NCI-H2227 (cell line): ENCODE results near the gene TULP4.
"Not testable (repeated sequence)": the region's sequence is repeated elsewhere in the genome, so short reads cannot be mapped to it uniquely, and the experiment has no call there.

Experiments used
- DNase-seq: peaks from one replicate; lab custom pipeline; 2025; ENCODE audit not compliant: unreplicated experiment; lab: John Stamatoyannopoulos, UW

Gene TULP4

DNA sequence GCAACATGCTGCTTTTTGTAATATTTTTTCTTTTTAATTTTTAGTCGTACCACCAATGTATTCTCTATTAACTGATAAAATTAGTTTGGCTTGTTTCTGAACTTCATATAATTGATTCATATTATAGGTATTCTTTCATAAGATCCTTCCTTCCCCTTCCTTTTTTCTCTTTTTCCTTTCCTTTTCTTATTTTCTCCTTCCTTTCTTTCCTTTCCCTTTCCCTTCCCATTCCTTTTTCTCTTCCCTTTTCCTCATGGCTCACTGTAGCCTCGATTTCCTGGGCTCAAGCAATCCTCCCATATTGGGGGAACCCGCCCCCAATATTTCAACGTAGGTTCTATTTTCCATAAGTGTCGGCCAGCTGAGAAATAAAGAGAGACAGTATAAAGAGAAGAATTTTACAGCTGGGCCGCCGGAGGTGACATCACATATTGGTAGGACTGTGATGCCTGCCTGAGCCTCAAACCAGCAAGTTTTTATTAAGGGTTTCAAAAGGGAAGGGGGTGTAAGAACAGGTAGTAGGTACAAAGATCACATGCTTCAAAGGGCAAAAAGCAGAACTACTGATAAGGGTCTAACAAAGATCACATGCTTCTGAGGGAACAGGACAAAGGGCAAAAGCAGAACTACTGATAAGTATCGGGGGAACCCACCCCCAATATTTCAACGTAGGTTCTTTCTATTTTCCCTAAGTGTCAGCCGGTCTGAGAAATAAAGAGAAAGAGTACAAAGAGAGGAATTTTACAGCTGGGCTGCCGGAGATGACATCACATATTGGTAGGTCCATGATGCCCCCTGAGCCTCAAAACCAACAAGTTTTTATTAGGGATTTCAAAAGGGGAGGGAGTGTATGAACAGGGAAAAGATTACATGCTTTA, 16.1 kb upstream of the TULP4 start:
- DNase-seq, result not testable (repeated sequence)

DNA sequence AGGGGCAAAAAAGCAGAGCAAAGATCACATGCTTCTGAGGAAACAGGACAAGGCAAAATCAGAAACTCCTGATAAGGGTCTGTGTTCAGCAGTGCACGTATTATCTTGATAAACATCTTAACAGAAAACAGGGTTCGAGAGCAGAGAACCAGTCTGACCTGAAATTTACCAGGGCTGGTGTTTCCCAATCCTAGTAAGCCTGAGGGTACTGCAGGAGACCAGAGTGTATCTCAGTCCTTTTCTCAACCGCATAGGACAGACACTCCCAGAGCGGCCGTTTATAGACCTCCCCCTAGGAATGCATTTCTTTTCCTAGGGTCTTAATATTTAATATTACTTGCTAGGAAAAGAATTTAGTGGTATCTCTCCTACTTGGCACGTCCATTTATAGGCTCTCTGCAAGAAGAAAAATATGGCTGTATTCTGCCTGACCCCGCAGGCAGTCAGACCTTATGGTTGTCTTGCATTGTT, 15.4 kb upstream of the TULP4 start:
- DNase-seq, result not testable (repeated sequence)

DNA sequence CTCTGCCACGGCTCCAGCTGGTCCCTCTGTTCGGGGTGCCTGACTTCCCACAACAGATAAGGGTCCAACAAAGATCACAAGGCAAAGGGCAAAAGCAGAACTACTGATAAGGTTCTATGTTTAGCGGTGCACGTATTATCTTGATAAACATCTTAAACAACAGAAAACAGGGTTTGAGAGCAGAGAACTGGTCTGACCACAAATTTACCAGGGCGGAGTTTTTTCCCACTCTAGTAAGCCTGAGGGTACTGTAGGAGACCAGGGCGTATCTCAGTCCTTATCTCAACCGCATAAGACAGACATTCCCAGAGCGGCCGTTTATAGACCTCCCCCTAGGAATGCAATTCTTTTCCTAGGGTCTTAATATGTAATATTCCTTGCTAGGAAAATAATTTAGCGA, 14.6 kb upstream of the TULP4 start:
- not testable (repeated sequence) for DNase-seq

DNA sequence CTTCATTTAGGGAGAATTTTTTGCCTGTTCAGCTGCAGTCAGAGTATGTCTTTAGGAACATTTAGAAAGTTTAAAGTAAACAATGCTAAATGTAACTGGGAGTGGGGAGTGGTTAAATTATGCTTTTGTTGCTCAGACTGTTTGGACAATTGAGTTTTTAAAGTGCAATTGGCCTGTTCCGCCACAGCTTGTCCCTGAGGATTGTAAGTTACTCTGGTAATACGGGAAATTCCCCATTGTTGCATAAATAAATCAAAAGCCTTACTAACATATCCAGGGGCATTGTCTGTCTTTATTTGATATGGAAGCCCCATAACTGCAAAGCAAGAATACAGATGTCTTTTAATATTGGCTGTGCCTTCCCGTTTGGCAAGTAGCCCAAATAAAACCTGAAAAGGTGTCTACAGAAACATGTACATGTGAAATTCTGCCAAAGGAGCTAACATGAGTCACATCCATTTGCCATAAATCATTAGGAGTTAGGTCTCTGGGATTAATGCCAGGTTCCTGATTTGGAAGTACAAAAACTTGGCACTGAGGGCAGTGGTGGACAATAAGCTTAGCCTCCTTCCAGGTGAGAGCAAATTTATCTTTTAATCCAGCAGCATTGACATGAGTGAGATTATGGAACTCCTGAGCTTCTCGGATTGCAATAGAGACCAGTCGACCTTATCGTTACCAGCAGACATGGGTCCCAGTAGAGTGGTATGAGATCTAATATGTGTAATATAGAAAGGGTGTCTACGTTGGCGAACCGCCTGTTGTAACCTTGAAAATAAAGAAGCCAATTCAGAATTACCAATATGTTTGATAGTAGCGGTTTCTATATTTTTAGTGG, 11.7 kb upstream of the TULP4 start:
- not testable (repeated sequence) for DNase-seq

DNA sequence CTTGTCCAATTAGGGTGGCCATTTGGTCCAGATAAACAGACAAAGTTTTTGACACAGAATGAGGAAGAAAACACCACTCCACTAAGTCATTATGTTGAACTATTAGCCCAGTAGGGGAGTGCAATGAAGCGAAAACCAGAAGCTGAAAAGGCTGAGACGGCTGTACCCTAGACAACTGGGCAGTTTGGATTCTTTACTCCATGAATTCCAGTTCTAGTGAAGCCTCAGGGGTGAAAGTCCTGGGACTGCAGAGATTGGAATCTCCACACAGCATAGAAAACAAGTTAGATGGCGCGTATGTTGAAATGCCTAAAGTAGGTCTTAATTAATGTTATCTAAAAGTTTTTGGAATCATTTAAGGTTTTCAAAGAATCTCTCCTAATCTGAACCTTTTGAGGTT, 10.7 kb upstream of the TULP4 start:
- not testable (repeated sequence) for DNase-seq

DNA sequence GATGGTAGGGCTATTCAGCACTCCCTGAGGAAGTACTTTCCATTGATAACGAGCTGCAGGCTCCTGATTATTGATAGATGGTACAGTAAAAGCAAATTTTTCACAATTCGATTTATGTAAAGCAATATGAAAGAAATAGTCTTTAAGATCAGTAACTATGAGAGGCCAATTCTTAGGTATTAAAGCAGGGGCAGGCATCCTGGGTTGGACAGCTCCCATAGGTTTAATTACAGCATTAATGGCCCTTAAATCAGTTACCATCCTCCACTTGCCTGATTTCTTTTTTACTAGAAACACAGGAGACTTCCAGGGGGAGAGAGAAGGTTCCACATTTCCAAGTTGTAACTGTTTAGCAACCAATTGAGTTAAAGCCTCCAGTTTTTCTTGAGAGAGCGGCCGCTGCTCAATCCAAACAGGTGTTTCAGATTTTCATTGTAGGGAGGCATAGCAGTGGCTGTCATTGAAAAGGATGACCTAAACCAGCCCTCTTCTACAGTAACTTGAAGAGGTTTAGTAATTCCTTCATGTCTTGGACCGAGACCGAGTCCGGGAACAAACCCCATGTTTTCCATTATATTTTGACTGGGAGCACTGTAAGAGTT, 10.0 kb upstream of the TULP4 start:
- not testable (repeated sequence) for DNase-seq

DNA sequence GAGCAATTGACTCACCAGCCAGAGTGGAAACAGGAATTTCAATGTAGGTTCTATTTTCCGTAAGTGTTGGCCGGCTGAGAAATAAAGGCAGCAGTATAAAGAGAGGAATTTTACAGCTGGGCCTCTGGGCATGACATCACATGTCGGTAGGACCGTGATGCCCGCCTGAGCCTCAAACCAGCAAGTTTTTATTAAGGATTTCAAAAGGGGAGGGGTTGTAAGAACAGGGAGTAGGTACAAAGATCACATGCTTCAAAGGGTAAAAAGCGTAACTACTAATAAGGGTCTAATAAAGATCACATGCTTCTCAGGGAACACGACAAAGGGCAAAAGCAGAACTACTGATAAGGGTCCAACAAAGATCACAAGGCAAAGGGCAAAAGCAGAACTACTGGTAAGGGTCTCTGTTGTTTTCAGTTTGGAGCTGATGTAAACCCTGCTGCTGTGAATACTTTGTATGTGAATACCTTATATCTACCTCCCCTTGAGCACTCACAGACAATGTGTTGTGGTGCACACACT, 9.0 kb upstream of the TULP4 start:
- no peak for DNase-seq

DNA sequence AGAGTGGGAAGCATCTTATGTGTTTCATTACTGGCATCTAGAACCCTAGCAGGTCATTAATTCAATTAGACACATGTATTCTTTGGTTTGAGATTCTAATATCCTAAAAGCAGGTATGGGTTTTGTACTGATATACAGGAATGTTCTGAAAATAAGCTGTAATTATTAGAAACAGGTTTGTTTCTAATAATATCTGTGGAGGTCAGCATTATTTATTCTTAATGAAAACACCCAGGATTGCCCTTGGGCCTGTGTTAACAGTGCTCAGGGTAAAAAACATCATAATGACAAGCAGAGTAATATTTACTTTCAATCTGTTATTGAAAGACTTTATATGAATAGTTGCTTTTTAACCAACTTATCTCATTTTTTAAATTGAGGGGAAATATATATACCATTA, 8.0 kb upstream of the TULP4 start:
- DNase-seq, result no peak

DNA sequence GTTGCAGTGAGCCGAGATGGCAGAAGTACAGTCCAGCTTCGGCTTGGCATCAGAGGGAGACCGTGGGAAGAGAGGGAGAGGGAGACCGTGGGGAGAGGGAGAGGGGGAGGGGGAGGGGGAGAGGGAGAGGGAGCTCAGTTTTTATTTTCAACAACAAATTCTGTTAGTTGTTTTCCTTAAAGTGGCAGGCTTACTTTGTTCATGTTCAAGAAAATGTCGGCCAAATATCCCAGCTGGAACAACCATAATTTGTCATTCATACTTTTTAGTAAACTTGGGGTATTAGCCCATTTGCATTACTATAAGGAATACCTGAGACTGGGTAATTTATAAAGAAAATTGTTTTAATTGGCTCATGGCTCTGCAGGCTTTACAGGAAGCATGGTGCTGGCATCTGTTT, 2.5 kb upstream of the TULP4 start:
- no peak for DNase-seq

DNA sequence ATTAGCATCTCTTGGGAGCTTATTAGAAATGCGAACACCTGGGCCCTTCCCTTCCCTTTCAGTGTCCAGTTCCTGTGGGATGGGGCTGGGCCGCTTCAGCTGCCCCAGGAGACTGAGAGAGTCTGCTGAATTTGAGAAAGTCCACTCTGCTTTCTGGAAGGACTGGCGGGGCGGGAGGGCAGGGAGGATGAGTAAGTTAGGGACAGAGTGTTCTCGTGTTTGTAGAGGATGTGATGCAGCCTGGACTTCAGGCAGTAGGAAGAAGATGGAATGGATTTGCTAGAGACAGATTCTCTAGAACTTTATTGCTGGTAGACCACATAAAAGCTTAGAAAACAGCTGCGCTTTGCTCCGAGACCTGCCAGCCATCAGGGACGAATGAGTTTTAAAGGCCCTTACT, 1.1 kb upstream of the TULP4 start:
- no peak for DNase-seq

DNA sequence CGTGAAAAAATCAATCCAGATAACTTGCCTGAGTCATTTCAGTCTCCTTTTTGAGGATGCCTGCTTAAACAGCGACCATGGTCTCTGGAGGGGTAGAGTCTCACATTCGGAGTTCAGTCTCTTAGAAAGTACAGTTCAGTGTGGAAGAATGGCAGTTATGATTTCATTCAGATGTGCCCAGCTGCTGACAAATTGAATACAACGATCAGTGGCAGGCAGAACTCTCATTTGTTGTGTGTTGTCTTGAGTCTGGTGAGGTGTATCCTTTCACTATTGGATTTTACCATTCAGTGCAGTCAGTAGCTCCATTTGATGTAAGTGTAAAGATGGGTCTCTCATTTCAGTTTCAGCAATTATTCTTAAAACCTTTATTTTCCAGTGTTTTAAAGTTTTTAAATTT, 639 bp upstream of the TULP4 start:
- DNase-seq, result no peak

DNA sequence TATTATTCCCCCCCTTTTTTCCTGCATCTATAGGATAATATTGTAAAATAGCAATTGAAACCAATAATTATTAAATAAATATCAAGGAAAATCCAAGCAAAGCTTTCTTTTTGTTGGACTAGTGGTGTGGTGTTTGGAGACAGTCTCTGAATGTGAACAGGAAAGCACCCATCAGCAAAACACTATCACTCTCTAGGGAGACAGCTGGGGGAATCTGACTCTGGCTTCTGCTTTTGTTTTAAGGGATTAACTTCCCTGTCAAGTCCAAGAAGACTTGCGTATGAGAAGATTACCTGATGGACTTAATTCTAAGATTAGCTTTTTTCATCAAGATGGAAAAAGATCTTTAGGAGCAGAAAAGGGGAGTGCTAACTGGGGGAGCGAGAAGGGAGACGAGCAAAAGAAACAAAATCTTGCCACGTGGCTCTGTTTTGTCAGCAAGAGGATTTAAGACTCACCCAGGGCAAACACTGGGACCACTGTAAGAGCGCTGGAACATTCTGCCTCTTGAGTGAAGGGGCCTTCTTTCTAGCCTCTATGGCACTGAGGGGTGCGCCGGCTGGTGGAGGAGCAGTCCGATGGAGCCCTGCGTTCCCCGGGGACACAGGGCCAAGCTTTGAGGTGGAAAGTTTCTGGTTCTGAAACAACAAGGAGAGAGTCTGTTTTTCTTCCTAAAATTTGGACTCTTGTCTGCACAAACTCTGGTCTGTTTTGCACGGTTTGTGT, 570 bp downstream of the TULP4 start:
- DNase-seq, result no peak

DNA sequence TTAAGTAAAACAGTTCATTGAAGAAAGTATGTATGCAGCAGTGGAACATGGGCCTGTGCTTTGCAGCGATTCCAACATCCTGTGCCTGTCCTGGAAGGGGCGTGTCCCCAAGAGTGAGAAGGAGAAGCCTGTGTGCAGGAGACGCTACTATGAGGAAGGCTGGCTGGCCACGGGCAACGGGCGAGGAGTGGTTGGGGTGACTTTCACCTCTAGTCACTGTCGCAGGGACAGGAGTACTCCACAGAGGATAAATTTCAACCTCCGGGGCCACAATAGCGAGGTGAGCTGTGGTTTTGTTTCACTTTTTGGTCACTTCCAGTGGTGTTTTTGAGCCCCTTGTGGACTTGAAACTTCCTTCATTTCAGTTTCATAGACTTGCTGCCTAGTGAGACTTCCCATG, 1.7 kb downstream of the TULP4 start:
- DNase-seq, result no peak

DNA sequence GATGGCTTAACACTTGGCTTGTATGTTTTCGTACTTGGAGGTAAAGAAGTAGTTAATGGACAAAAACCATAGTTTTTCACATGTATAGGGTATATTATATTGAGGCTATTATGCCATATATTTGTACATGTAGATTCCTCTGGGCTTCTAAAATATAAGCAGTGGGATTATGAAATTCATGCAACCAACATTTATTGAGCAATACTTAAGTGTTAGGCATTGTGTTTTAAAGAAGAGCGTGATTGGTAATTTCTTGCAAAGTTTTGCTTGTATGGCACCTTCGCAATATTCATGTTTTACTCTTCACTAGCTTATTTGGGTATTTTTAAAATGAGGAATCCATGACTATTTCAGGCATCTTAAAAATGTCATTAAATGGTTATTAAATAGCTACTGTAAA, 2.5 kb downstream of the TULP4 start:
- DNase-seq, result no peak

DNA sequence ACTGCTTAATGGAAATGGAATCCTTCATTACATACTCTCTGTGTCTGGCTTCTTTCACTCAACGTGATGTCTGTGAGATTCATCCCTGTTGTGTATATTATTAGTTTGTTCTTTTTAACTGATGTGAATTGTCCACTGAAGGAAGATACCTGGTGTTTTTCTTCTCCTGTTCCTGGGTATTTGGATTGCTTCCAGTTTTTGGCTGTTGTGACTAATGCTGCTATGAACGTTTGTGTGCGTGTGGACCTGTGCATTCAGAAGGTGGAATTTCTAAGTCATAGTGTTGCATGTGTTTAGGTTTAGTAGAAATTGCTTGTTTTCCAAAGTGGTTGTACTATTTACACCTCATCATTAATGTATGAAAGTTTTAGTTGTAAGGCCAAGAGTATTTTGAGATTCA, 3.8 kb downstream of the TULP4 start:
- no peak for DNase-seq

DNA sequence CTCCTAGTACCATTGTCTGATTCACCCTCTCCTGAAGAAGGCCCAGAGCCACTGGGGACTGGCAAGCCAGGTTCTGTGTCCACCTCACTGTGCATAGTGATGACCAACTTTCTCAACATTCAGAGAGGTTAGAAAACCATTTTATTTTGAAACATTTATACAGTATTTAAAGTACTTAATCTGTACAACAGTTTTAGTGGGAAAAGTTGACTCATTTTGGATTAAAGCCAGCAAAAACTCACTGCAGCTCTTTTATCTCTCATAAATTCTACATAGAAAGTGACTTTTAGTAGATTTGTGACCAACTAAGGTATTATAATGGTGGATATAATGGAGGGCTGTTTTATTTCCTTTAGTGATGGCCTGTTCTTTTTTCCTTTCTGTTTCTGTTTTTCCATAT, 9.7 kb downstream of the TULP4 start:
- DNase-seq, result no peak

DNA sequence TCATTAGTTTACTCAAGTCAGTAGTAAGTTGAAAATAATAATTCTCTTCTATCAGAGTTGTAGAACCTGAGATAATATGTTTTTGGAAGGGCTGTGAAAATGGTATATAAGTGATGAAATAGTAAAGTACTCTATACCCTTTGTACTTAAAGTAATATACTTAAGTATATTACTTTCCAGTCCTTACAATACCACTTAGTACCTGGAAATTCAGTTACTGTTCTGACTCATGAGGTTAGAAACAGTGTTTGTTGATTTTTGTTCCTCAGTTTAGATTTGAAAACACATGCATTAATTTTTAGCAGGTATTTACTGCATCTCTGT, 10.1 kb downstream of the TULP4 start:
- DNase-seq, result no peak

DNA sequence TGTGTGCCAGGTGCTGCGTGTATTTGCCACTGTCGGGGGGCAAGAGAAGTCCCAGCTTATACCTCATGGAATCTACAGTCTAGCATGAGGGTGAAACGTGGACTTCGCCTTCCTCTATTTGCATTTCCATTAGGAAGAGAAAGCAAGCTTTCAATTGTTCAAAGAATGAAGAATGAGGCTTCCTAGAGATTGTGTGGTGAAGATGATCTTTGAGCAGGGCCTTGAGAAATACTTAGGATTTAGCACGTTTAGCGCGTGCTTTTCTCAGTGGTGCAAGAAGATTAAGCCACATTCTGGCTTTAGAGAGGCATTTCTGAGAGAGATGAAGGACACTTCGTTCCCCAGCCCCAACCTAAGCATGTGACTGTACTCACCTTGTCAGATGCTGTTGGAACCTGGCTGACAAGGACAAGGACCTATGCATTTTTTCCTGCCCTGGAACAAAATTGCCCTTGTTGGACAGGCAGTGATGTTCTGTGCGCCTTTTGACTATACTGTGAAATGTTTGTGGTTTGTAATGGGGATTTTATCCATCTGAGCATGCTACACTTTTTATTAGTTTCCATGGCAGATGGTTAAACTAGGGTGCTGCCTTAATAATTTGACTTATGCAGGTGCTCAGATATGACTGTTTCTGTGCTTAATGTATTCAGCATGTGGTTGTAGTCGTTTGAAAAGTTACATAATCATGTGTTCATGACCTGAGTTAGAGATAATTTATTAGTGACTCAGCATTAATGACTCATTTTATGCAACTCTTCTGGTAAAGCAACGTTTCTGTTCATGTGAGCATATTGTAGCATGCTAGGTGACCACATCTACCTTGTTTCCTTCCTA, 10.7 kb downstream of the TULP4 start:
- no peak for DNase-seq

DNA sequence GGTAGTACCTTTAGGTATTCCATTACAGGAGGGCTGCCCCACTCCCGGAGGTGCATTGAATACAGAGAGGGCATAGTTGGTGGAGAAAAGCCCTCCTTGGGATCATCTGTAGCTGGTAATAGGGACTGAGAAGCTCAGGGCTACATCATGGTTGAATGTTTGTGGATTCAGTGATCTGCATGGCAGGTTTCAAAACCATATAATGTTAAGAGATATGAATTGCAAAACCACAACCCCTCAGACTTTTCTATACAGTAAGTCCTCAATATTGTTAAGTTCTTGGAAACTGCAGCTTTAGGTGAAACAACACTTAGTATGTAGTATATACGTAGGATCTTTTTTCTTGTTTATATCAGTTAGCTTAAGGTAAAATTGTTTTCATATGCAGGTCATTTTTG, 11.3 kb downstream of the TULP4 start:
- DNase-seq, result no peak

DNA sequence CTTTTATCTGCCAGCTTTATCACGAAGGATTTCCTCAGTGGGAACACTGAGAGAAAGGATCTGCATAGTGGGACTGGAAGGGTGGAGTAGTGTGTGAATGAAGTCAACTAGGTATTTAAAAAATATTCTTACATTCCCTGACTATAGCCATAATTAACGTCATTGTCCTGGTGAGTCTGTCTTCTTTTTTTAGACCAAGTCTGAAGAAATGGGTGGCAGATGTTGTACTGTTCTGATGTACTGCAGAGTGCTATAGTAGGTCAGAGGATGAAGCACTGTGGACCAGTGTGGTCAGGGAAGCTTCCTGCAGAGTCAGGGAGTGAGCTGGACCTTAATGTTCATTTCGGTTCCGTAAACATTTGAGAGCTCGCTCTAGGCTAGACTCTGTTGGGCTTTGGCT, 11.9 kb downstream of the TULP4 start:
- DNase-seq, result no peak
